SH-SY5Y (cell line): ENCODE results near the gene STEAP4.
A peak's percentile ranks its signal among the peaks of the same experiment; 100 is the strongest.

Experiments used
- GATA2 ChIP-seq: IDR thresholded peaks from 2 replicates; pipeline ENCODE4 v1.6.1; 2011; ENCODE audit warnings: mild to moderate bottlenecking, low read depth, low read length
- GATA3 ChIP-seq: IDR thresholded peaks from 2 replicates; pipeline ENCODE4 v1.6.1; 2011; ENCODE audit warnings: low read depth, mild to moderate bottlenecking, low read length, moderate library complexity

GRCh38 chr7:88339195-88339922 lies 32.7 kb upstream of the STEAP4 start:
- TF ChIP-seq GATA3, result 0 out of 2 replicates have a peak, but pooled peaks have one; percentile 44
- TF ChIP-seq GATA2, result peak; percentile 22; the same call in 1 of the 2 replicates
